HG03066 (cell line): Measurements from ENCODE around the gene PEPD.
A peak's percentile ranks its signal among the peaks of the same experiment; 100 is the strongest.

Experiments
- ATAC-seq: cut with Tn5 transposase; IDR thresholded peaks from one replicate; pipeline ENCODE4 v1.9.1; 2021; ENCODE audit warnings: low read depth; ENCODE audit not compliant: unreplicated experiment

Gene PEPD

DNA sequence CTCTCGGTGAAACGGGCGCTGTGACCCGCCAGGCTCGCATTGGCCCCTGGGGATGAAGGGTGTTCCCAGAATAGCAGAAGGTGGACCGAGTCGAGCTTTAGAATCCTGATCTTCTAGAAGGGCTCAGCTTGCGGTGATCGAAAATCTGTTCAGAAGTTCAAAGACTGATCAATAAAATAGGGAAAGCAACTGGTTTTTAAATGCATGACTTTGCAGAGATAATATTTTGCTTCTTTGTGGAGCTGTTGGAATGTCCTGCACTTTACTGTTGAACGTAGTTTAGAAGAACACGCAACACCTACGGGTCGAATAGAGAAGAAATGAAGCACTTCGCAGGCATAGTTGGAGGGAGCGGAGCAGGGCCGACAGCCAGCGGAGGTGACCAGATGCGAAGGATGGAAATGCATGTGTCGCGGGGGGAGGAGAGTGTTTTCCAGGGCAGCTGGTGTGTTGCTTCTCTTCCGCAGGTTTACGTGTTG is 147.3 kb downstream of the PEPD start:
- no peak for ATAC-seq

DNA sequence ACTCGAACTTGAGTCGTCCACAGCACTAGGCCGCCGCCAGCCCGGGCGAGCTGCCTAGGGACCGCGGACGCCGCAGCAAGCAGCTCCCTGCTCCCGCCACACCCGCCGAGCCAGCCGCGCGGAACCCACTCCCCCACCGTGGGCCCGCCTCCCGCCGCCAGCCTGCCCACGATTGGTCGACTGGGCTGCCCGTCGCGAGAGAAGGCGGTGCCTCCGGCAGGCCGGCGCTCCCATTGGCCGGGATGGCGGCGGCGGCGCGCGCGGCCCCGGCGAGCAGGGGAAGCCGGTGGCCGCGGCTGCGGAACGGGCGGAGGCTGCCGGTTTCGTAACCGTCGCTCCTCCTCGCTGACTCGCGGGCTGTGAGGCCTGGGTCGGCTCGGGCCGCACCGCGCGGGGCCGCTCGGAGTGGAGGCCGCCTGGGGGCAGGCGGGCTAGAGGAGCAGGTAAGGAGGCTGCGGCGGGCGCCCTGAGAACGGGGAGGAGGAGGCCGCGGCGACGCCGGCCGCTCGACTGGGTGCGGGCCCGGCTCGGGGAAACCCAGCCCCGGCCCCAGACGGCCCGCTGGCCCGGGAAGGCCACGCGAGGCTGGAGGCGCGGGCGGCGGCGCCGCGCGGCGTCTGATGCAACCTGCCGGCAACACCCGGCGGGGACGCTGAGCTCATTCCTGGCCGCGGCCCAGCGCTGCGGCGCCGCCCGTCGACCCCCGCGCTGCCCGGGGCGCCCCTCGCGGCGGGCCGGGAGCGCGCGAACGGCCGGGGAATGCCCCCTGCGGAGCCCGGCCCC is 147.9 kb downstream of the PEPD start, which contains the start of gene CEBPG:
CEBPG (plus strand) TSS at position 257 of the 783 bp plus-strand sequence. CDS start 5,531 bp downstream, outside the sequence.
- peak; percentile 84 for ATAC-seq

DNA sequence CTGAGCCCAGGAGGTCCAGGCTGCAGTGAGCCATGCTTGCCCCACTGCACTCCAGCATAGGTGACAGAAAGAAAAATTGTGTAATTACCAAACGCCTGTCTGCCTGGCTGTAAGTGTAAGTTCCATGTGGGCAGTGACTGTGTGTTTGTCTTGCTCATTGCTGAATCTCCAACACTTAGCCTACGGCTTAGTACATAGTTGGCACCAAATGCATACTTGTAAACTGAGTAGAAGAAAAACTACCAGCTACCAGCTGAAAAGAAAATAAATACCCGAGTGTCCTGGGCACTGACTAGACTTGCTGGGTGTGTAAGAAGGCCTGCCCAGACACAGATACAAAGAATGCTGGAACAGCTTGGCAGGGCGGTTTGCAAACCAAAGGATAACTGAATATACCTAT is 150.8 kb downstream of the PEPD start:
- no peak for ATAC-seq

GRCh38 chr19:33368074-33368864 is 153.3 kb downstream of the PEPD start:
- no peak for ATAC-seq

- ATAC-seq: no peak
These were observed 154.7 kb downstream of the PEPD start for GRCh38 chr19:33366897-33367296.

DNA sequence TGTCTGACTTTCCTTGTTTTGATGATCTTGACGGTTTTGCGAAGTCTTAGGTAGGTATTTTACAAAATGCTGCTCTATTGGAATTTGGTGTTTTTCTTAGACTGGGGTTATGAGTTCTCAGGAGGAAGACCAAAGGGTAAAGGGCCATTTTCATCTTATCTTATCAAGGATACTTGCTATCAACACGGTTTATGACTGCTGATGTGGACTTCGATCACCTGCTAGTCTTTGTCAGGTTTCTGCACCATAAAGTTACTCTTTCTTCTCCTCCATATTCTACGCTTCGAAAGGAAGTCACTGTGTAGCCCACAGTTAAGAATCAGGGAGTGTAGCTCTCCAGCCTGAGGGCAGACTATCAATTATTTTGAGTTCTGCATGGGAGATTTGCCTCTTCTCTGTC is 155.5 kb downstream of the PEPD start:
- ATAC-seq: no peak

DNA sequence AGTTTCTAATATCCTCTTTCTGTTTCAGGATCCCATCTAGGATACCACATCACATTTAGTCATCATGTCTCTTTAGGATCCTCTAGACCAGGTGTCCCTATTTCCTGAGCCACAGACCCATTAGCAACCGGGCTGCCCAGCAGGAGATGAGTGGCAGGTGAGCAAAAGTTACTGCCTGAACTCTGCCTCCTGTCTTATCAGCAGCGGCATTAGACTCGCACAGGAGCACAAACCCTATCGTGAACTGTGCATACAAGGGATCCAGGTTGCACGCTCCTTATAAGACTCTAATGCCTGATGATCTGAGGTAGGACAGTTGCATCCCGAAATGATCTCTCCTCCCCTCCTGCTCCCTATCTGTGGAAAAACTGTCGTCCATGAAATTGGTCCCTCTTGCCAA is 155.9 kb downstream of the PEPD start:
- ATAC-seq: no peak

DNA sequence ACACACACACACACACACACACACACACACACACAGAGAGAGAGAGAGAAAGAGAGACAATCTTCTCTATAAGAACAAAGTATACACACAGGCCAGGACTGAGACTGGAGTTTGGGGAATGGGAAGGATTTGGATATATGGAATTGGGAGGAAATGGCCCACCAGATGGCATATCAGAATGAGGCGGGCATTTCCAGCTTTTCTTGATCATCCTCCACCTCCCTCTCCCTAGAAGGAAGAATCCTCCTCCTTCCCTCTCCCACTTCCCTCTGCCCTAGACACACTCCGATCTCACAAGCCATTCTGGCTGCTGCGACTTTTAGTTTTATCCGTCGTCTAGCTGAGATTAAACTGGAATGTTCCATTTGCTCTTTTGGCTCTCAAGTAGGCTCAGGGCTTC is 158.1 kb downstream of the PEPD start:
- no peak for ATAC-seq

DNA sequence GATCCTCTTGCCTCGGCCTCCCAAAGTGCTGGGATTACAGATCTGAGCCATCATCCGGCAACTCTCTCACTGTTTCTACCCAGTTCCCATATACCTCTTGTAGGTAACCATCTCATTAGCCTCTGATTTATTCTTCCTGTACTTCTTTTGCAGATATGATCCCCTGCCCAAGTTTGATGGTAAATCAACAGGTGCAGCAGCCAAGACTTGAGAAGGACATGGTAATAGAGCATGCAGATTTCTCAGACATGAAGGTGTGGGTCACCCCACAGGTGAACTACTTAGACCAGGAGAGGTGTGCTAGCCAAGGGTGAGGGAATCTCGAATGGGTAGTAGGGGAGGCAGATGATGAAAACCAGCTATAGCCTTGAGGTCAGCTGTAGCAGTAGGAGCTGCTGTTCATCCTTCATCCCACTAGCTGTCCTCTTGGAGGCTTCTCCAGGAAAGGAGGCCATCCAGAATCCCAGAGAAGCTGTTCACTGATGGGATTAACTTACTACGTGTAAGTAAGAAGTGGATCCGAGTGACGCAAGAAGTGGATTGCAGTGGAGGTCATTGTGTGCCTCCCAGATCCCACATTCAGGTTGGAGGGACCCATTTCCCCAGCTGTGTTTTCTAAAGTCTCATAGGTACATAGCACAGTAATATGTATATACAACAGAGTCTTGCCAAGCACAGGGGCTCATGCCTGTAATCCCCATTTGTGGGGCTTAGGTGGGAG is 158.9 kb downstream of the PEPD start:
- no peak for ATAC-seq

DNA sequence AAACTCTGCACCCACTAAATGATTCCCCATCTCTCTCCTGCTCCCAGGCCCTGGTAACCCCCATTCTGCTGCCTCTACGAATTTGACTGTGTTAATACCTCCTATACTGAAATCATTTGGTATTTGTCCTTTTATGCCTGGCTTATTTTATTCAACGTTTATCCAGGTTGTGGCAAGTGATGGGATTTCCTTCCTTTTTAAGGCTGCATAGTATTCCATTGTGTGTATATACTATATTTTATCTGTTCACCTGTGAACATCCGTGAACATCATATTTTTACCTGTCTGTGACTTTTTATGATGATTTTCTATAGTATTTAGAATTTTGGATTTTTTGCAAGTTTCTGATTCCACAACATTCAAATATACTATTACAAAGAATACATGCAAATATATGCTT is 162.0 kb downstream of the PEPD start:
- ATAC-seq: no peak

GRCh38 chr19:33358408-33358807 is 163.2 kb downstream of the PEPD start:
- no peak for ATAC-seq

DNA sequence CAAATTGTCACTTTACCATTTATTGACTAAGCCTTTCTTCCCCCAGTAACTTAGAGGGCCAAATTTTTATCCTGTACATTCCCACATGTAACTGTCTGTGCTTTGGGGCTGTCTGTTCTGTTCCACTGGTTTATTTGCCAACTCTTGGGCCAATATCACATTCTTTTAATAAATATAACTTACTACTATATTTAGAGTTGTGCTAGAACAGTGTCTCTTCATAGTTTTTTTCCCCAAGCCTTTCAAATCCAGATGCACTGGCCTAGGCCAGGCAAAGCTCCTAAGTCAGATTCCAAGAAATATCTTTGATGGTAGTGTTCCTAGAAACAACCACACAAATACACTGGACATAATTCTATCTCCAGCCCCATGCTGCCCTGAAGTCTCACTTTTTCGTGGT is 164.0 kb downstream of the PEPD start:
- no peak for ATAC-seq

GRCh38 chr19:33355535-33355934 is 166.1 kb downstream of the PEPD start:
- ATAC-seq: no peak

DNA sequence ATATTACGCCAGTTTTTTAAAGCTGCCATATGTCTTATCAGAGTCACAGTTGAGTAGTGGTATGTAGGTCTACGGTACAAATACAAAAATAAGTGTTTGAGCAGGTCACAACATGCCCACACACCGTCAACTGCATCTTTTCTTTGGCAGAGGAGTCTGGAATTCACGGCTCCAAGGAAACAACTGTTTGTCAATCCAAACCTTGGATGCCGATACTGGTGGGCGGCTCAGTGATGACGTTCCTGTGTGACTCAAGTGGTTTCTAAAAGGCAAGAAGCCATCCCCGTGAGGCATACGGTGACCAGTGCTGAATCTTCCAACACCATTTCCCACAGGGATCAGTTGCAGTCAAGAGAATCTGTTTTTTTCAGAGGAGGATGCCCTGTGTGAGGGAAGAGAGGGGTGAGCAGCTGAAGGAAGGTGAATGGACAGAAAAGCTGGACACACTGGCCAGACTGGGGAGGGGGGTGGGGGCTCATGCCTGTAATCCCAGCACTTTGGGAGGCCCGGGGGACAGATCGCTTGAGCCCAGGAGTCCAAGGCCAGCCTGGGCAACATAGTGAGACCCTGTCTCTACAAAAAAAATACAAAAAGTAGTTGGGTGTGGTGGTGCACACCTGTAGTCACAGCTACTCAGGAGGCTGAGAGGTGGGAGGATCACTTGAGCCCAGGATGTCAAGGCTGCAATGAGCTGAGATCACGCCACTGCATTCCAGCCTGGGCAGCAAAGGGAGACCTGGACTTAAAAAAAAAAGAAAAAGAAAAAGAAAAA is 170.9 kb downstream of the PEPD start:
- no peak for ATAC-seq

GRCh38 chr19:33349319-33350289 is 172.0 kb downstream of the PEPD start:
- ATAC-seq: no peak

GRCh38 chr19:33348301-33349010 is 173.1 kb downstream of the PEPD start:
- no peak for ATAC-seq

DNA sequence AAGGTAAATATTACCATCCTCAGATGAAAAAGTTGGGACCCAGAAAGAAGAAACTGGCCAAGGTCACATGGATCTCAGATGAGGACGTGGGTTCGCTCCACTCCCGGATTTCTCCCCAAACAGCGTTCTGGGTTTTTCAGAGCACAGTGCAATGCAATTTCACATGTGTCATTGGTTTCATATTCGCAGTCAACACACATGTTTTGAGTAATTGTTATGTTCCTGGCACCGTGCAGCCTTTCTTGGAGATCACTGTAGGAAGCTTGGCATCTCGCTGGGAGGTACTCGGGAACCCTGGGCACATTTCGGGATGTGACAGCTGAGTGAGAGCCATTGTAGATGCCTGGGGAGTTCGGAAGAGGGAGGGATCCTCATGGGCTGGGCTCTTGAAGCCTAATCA is 174.3 kb downstream of the PEPD start:
- no peak for ATAC-seq

GRCh38 chr19:33346665-33347064 is 174.9 kb downstream of the PEPD start:
- ATAC-seq: no peak

DNA sequence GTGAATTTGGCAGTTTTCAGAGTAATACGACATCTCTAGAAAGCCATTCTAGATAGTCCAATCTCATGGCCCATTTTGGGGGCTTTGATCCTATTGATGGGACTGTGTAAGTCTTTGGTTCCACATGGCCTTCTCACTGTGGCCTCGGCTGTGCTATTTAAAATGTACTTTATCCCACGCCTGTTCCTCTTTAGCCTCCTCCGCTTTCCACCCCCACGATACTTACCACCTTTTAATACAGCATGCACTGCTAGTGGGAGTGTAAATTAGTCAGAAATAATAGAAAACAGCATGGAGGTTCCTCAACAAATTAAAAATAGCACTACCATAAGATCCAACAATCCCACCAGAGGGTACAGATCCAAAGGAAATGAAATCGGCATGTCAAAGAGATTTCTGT is 176.4 kb downstream of the PEPD start:
- ATAC-seq: no peak
